Islet precursor cell (in vitro differentiated cells): ENCODE results near the gene KLK11.

Experiments used
- DNase-seq: peaks from one replicate; pipeline ENCODE4 v3.0.0-alpha.2; 2018

KLK11 gene, protein sequence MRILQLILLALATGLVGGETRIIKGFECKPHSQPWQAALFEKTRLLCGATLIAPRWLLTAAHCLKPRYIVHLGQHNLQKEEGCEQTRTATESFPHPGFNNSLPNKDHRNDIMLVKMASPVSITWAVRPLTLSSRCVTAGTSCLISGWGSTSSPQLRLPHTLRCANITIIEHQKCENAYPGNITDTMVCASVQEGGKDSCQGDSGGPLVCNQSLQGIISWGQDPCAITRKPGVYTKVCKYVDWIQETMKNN

DNA sequence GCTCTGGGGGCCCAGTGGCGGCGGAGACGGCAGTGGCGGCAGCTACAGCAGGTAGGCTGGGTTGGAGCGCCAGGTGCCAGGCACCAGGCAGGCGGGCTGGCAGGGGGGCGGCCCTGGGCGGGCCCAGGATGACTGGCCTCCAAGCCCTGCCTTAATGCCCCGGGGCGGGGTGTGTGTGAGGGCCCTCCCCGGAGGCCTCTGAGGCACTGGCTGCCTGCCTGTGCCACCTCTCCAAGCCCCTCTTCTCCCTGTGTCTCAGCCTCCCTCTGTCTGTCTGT is at the start of gene KLK11:
TSS of gene KLK11 (minus strand) at position 63 of the 278 bp plus-strand sequence. CDS start 985 bp downstream, outside the sequence.
- DNase-seq = no peak

DNA sequence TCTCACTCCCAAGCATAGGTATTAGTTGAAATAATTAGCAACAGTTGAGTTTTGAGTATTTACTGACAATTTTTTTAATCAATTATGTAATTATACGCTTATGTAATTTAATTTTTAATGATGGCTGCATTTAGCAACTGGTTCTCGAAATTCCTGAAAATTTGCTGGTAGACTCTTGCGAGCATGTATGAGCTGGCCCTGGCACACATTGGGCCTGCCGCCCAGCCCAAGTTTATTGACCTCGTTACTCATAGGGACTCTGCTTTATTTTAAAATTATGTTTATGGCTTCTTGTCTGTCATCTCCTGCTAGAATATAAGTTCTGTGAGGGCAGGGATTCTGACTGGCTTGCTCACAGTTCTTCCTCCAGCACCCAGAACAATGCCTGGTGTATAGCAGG is 49.6 kb upstream of the KLK11 start:
- no peak for DNase-seq

- DNase-seq = no peak
These were observed 44.6 kb upstream of the KLK11 start for GRCh38 chr19:51071095-51071405.

- DNase-seq = no peak
These were observed 44.1 kb upstream of the KLK11 start for GRCh38 chr19:51070334-51071094.

DNA sequence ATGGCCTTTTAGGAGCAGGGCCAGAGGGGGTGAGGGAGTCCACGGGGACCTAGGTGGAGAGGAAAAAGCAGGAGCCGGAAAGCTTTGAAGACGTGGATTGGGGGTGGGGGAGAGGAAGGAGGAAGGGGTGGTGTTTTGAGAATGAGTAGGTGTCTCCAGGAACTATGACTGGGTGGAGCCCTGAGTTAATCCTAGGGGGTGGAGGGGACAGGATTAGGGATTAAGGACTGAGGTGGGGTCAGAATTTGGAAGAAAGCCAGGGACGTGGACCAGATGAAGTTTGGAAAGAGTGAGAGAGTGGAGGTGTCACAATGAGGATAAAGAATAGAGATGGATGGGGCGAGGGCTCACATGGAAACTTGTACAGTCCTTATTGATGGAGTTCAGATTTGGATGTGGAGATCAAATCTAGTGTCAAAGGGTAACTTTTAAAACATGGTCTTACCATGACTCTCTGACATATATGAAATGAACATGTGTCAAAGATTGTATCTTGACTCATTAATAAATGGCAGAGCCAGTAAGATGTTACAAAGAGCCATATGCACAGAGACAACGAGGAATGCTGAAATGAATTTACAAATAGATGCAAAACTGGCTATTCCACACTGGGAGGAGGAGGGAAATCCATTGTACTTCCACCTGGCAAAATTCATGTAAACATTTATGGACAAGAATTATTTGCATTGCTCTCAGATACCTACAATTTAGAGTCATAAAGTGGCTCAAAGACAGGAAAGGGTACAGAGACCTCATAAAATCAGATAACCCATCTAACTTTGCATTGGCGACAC is 40.2 kb upstream of the KLK11 start:
- no peak for DNase-seq

DNA sequence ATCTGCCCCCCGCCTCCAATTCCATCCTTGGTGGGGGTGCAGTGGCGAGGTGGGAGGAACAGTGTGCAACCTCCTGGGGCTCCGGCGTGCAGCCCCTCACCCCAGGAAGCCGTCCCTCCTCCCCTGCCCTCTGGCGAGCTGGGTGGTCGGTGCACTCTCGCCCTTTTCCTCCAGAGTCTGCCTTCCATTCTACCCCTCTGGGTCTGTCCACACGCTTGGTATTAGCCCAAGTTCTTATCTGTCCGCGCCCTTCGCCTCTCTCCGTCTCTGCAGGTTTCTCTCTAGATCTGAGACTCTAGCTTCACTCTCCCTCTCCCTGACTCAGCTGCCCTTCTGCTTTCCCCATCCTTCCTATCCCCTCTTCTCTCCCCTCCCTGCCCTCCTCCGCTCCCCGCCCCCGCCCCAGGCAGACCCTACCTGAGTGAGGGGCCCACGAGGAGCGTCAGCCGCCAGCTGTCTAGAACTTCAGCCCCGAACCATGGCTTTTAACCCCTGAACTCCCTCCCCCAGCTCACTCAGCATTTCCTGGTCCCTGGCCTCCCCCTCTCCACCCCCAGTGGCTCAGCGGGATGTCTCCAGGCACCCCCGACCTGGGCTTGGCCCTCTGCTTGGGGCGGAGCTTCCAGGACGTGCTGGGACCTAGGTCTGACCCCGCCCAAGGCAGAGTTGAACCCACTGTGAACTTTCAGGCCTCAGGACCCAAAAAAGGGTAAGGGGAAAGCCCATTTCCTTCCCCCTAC is 39.0 kb upstream of the KLK11 start:
- no peak for DNase-seq

DNA sequence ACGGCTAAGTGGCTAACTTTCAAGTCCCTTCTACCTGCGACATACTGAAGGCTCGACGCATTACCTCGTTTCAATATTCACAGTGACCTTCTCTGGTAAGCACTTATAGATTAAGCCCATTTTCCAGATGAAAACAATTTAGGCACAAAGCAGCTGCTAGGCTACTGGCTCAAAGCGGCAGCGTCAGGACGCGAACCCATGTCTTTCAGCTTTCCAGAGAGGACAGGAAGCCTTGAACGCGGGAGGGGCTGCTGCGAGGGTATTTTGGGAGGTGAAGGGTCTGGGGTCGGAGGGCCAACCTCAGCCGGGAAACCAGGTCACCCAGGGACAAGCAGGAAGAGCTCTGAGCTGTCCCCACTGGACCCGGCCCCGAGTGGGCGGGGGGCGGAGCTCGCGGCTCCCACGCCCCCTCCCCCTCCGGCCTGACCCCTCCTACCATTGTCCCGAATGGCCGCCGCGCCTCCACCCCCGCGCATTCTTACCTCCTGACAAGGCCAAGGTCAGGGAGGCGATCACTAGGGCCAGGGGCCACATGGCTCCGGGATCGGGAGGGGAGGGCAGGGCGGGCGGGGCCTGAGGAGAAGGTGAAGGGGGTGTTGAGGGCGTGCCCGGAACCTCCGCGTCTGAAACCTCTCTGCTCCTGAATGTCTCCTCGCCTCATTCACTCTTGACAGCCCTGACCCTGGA is 38.3 kb upstream of the KLK11 start, which contains the start of gene KLK13:
TSS of gene KLK13 (minus strand) at position 559 of the 687 bp plus-strand sequence. CDS start at position 534, 25 bp downstream.
- peak; percentile 78 for DNase-seq

GRCh38 chr19:51063664-51064063 is 37.2 kb upstream of the KLK11 start:
- no peak for DNase-seq

DNA sequence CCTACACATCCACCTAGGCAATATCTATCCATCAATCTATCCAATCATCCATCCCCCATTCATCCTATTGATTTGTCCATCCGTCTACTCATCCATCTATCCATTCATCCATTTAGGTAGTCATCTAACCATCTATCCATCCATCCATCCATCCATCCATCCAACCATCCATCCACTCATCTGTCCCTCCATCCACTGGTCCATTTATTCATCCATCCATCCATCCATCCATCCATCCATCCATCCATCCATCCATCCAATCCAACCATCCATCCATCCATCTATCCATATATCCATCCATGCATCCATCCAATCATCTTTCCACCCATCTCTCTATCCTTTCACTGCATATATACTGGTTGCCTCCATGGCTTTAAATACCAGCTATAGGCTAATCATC is 34.6 kb upstream of the KLK11 start:
- DNase-seq = no peak

GRCh38 chr19:51060336-51060735 is 33.9 kb upstream of the KLK11 start:
- no peak for DNase-seq

GRCh38 chr19:51059715-51060114 is 33.3 kb upstream of the KLK11 start:
- DNase-seq = no peak

DNA sequence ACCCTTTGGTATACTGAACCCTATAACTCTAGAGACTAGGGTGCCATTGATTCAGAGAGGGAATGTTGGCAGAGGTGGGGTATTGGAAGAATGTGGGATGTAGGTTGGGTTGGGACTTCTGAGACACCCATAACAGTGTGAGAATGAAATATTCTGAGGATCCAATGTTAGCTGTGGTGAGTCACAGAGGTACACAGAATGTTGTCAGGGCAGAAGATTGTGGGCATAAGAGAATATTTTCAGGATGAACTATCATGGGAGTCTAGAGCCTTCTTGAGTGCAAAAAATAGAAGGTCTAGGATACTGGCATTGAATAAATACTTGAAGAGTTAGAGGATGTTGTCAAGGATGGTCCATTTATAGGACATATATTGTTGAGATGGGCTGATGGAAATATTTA is 29.4 kb upstream of the KLK11 start:
- no peak for DNase-seq

- no peak for DNase-seq
These were observed 20.6 kb upstream of the KLK11 start for GRCh38 chr19:51047031-51047335.

- no peak for DNase-seq
These were observed 17.9 kb upstream of the KLK11 start for GRCh38 chr19:51044327-51044726.

- DNase-seq = no peak
These were observed 17.1 kb upstream of the KLK11 start for GRCh38 chr19:51043497-51043896.

DNA sequence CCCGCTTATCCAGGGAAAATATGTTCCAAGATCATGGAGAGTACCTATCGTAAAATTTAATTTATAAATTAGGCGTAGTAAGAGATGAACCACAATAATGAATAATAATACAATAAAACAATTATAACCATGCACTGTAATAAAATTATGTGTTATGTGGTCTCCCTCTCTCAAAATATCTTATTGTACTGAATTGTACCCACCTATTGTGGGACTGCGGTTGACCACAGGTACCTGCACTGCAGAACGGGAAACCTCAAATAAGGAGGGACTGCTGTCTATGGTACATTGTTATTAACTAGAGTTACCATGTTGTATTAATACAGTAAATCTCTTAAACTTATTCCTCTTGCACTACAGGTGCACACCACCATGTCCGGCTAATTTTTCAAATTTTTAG is 13.7 kb upstream of the KLK11 start:
- no peak for DNase-seq

DNA sequence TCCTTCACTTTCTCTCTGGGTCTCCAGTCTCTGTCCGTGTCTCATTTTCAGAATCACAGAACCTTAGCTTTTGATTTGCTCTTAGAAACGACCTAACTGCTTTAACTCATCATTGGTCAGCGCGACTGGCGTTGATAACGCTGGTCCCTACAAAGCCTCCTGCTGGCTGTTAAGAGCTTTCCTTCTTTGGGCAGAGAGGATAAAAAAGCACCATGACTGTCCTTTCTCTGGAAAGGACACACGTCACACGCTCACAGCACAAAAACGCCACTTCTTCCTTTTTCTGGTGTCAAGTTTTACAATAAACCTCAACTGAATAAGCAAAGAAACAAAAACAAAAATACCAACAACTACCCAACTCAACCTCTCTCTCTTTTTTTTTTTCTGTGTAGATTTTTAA is 10.1 kb upstream of the KLK11 start:
- no peak for DNase-seq

DNA sequence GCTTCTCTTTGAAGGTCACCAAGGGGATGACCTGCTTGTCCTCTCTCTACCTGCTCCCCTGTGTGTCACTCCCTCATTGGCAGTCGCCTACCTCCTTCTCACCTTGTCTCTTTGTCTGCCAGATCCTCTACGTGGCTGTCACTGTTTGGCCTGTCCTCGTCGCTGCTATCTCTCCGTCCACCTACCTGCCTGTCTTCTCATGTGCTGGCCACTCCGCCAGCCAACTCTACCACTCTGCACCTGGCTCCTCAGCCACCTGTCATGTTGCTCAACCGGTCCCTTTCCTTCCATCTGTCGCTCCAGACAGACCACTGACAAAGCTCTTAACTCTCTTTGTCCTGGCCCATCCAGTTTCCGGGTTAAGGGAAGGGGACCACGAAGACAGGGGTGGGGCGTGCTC is 8.3 kb upstream of the KLK11 start, which contains the start of gene KLK12:
TSS of gene KLK12 (minus strand) at position 299 of the 400 bp plus-strand sequence. CDS start 381 bp downstream, outside the sequence.
- DNase-seq = no peak

GRCh38 chr19:51031880-51032225 is 5.4 kb upstream of the KLK11 start:
- DNase-seq = no peak

- DNase-seq = no peak
These were observed 4.9 kb upstream of the KLK11 start for GRCh38 chr19:51031220-51031879.

- DNase-seq = no peak
These were observed 4.2 kb upstream of the KLK11 start for GRCh38 chr19:51030631-51031030.

DNA sequence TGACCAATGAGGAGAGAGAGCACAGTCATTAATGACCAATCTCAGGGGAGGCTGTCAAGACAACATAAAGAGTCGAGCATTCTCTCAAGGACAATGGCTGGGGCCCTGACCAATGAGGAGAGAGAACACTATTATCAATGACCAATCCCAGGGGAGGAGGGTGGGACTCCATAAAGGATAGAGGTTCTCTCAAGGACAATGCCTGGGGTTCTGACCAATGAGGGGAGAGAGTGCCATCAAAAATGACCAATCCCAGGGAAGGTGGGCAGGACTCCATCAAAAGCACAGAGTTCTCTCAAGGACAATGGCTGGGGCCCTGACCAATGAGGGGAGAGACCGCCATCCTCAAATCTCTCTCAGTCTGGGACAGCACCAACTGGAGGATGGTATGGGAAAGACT is 3.3 kb upstream of the KLK11 start:
- no peak for DNase-seq
